Ammon's horn (tissue), 1 donor: ENCODE data around the gene GRM8.

Source experiments
- DNase-seq: peaks from one replicate; pipeline ENCODE4 v3.0.0-alpha.2; 2016; ENCODE audit warnings: low spot score

Gene GRM8

DNA sequence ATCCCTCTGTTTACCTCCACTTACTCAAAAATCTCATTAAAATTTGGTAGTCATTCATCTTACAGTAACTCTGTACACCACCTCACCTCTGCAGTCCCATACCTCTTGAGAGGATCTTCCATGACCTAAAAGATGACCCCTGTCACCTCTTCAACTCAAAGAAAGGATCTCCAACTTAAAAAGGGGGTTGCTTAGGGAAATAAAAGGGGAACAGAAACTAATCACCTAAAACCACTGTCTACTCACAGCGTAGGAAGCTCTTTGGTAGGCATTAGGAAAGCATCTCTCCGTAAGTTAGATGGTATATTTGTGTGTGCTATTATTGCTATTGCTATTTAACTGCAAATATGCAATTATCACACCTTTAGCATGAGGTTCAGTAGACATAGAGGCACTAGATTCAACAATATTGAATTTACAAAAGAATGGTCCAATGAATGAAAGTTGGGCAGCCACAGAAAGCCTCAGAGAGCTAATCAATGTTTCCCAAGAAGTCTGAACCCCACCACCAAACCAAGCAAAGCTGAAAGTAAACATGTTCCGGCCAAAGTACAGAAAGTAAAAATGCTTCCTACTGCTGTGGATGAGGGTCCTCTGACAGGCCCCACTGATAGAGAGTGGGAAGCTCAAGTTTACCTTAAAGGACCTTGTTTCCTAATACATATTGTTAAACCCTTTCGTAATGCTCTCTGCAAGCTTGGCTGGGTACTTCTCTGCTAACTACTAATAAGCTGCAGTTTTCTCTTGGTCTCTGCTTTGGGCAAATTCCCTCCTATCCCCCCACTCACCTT lies 105.8 kb downstream of the GRM8 start:
- no peak for DNase-seq

DNA sequence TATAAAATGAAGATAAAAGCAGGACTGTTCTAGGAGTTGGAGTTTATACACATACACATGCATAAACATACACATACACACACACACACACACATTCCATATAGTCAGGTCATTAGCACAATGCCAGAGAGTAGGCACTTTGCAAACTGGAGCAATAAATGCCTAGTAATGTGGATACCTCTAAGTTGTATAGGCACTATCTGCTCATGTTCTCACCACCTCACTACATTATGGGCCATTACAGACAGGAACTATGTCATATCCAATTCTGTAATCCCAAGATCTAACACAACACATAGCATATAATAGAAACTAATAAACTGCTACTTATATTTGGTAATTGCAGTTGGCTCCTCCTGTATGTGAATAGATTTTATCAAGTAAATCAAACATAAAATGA lies 115.6 kb downstream of the GRM8 start:
- DNase-seq, result no peak

- no peak for DNase-seq
These were observed 116.8 kb downstream of the GRM8 start for GRCh38 chr7:127135871-127136485.

- no peak for DNase-seq
These were observed 129.5 kb downstream of the GRM8 start for GRCh38 chr7:127123220-127123619.

DNA sequence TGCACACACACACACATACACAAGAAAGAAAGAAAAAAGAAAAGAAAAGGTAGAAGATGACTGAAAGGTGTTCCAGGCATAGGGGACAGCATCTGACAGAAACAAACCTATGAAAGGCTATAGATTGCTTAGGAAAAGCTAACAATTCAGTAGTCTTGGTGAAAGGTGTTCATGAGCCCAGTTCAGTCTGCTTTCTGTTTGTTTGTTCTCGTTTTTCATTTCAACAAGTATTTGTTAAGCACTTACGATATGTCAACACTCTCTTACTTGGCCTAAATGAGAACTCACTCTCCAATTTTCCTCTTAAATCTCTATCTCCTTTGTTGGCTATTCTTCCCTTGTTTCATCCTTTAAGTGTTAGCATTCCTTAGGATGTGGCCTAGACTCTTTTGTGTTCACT lies 133.2 kb downstream of the GRM8 start:
- DNase-seq, result no peak

DNA sequence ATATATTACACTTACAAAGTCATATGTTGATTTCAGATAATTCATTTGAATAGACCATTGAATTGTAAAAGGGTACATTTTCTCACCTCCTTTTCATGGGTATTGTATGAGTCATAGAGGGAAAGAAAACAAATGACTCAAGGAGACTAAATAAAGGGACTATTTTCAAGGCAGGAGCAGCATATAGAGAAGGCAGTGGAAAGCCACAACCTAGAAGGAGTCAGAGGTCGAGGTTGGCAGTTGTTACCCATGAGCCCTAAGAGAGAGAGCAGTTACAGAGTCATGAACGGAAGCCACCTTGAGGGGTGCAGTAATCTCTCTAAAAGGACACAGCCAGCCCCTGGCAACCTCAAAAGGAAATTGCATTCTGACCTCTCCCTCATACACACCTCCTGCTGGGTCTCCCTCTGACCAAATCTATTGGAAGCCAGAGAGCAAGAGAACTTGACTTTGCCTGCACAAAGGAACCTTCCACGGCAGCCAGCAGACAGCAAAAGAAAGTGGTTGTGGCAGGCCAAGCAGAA lies 137.9 kb downstream of the GRM8 start:
- no peak for DNase-seq

DNA sequence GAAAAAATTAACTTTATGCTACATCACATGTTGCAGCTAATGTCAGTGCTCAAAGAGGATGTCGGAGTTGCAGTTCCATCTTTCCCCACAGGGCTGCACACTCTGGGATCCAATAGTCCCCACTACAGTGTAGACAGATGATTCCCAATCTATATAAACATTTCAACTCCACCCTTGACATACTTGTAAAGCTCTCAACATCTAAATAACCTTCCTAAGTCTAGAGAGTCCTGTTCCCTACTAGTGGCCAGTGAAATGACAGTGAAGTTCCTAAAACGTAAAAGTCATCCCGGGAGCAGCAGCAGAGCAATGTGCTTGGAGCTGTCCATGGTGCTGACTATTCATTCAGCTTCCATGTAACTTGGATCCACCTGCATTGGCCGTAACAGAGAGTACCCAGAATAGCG lies 145.1 kb downstream of the GRM8 start:
- DNase-seq, result peak; percentile 74

- DNase-seq, result no peak
These were observed 159.4 kb downstream of the GRM8 start for GRCh38 chr7:127093340-127093739.

DNA sequence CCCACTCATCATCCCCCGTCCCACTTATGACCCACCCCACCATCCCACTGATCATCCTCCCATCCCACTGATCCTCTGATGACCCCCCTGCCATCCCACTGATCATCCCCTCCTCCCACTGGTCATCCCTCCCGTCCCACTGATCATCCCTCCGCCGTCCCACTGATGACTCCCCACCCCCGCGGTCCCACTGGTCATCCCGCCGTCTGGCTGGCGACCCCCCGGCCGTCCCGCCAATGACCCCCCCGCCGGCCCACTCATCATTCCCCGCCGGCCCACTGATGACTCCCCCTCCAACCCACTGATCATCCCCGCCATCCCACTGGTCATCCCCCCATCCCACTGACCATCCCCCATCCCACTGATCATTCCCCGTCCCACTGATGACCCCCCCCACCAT lies 161.1 kb downstream of the GRM8 start:
- no peak for DNase-seq

DNA sequence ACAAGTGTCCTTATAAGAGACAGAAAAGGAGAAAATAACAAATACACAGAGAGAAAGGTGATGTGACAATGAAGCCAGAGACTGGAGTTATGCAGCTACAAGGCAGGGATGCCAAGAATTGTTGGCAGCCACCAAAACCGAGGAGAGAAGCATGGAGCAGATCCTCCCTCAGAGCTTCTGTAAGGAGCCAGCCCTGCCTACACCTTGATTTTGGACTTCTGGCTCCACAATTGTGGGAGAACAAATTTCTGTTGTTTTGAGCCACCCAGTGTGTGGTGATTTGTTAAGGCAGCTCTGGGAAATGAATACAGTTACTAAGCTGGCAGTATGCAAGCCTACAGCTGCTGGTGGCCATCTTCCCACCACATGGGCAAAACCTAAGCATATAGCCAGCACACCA lies 163.6 kb downstream of the GRM8 start:
- no peak for DNase-seq

- DNase-seq, result no peak
These were observed 171.2 kb downstream of the GRM8 start for GRCh38 chr7:127081539-127081938.

DNA sequence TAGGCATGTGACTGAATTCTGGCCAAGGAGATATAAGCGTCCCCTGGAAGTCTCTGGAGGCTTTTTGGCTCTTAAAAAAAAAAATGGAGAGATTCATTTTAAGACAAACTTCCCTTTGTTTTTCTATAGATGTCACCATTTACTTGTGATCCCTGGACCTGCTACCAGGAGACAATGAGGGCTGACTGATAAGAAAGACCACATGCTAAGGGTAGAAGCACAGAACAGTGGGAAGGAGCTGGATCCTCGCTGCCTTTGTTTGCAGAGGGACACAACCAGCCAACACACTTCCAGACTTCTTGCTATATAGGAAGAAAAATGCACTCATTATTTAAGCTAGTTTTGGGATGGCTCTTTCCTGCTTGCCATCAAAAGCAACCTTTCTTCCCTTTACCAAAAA lies 172.2 kb downstream of the GRM8 start:
- no peak for DNase-seq

GRCh38 chr7:127066974-127067373 lies 185.8 kb downstream of the GRM8 start:
- DNase-seq, result no peak

GRCh38 chr7:127059475-127059874 lies 193.3 kb downstream of the GRM8 start:
- DNase-seq, result no peak

- no peak for DNase-seq
These were observed 194.8 kb downstream of the GRM8 start for GRCh38 chr7:127057918-127058317.

- no peak for DNase-seq
These were observed 196.5 kb downstream of the GRM8 start for GRCh38 chr7:127056202-127056601.

DNA sequence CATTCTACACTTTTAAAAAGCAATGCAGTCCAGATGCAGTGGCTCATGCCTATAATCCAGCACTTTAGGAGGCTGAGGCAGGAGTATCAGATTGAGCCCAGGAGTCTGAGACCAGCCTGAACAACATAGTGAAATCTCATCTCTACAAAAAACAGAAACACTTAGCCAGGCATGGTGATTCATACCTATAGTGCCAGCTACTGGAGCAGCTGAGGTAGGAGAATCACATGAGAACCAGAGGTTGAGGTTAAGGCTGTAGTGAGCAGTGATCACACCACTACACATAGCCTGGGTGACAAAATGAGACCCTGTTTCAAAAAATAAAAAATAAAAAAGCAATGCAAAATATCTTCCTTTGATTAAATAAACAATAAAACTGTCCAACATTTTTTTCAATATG lies 205.2 kb downstream of the GRM8 start:
- DNase-seq, result no peak

DNA sequence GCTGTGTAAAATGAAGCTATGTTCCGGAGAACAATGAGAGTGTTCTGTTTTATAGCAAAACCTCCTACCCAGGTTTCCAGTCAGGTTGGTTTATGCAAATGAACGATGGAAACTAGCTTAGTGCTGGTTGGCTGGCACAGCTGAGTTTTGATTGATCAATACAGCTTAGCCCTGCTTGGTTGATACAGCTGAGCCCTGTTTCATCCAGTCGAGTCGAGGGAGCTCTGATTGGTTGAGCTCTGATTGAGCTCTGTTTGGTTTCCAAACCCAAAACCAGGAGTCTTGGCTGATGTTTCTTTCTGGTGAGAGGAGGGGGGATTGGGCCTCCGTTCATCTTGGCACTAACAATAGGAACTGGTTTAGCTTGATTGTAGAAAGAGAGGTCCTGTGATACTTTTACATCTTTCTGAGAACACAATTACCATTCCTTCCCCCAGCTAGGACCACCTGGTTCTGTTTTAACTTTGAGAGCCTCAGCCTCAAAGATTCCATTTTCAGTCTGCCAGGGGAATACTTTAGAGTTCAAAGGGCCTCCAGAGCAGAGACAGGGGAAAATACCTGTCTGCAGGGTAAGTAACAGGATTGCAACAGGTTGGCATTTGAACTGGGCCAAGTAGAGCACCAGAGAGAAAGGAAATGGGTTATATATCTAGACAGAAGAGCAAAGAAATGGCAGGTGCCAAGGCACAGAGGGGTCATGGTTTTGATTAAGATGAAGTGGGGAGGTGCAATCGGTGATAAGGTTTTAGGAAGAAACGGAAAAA lies 210.9 kb downstream of the GRM8 start:
- no peak for DNase-seq

- DNase-seq, result no peak
These were observed 212.7 kb downstream of the GRM8 start for GRCh38 chr7:127040042-127040441.

DNA sequence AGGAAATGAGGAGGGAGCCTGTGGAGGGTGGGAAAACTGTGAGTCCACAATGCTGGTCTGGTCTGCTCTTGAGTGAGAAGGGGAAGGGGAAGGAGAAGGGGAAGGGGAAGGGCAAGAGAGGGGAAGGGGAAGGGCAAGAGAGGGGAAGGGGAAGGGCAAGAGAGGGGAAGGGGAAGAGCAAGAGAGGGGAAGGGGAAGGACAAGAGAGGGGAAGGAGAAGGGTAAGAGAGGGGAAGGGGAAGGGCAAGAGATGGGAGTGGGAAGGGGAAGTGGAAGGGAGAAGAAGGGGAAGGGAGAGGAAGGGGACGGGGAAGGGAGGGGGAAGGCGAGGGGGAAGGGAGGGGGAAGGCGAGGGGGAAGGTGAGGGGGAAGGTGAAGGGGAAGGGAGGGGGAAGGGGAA lies 213.2 kb downstream of the GRM8 start:
- DNase-seq, result no peak

DNA sequence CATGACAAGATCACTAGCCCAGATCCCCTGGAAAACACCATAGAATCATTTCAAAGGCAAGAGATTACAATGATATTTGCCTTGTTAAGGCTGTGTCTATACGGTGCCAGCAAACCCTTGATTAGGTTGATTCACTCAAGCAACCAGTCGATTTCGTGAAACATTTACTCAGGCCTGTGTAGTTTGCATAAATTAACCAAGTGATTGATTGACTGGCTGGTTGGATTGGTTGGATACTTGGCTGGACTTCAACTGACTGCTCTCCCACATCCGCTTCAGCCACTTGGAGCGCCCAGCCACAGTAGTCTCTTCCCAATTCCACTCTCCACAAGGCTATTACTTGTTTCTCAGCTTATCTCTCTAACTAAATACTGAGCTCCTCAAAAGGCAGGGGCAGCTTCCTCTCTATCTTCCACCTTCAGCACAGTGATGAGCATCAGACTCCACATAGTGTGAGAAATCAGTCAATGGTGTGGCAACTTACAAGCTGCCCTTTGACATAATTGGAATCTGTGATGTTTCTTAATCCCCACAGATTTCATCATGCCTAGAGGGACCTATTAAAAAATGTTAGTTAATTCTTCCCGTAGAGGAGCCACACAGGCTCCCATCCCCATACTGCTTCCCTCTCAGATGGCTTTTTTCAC lies 217.4 kb downstream of the GRM8 start:
- DNase-seq, result no peak

- DNase-seq, result no peak
These were observed 218.4 kb downstream of the GRM8 start for GRCh38 chr7:127034186-127034806.
